ENCODE data around the gene PPEF1. TPM values are rescaled to one million over a fixed set of nuclear protein-coding genes. Genes with fewer than 3 reads are reported as not detected.

PPEF1 gene
- total and polyA plus RNA-seq, 9 of the 15 experiments (the other 6 are each of a cell fraction or from before 2014, with no cell fraction given), result not detected

GRCh38 chrX:18676050-18676449 lies 31.4 kb upstream of the PPEF1 start:
- peak overlapping the region; percentile 10; the same call in 1 of the 2 replicates for H2AFZ ChIP-seq (ENCODE audit: low read depth, low read length)
- ChIA-PET POLR2A (no interaction called here), CTCF (ENCODE audit: low intra/inter-chr PET ratio) (interaction anchor here (0.7 kb wide), 1 partner anchor 10 kb away, joined by 3 read pairs; no protein-coding TSS in a partner anchor)
- 24% methylated on average over 7 of the region's 10 CpGs for WGBS (ENCODE audit: insufficient coverage, low coverage, missing lambda C conversion rate)
- no peaks in the 10 kb centered on the region for H3K36me3 ChIP-seq (ENCODE audit: control insufficient read depth, insufficient read depth, low read length)
- H4K20me1 ChIP-seq (replicated peaks; ENCODE audit: control insufficient read depth, insufficient read depth, low read length), result no peaks in the 10 kb centered on the region
- H3K79me2 ChIP-seq (ENCODE audit: control insufficient read depth, insufficient read depth, low read length), result no peaks in the 10 kb centered on the region
- FAIRE-seq, result no peak
- no peak for ATAC-seq
- peak overlapping the region; percentile 64 for H3K4me2 ChIP-seq (ENCODE audit: insufficient read depth, low read length)
- no TSS peak for BruUV-seq (replicated peaks)
- TF ChIP-seq NR4A1 (CRISPR knock-in tag; IDR thresholded peaks at IDR 0.05) (no peak), NR4A1 (tag; IDR thresholded peaks at IDR 0.05) (no peak), MYNN (IDR thresholded peaks at IDR 0.05) (no peak), MYNN (CRISPR knock-in tag; IDR thresholded peaks at IDR 0.05) (no peak), MYC (IDR thresholded peaks at IDR 0.05; ENCODE audit: low read depth, low read length) (no peak), MYC (CRISPR knock-in tag; IDR thresholded peaks at IDR 0.05; ENCODE audit: borderline replicate concordance, low read depth) (no peak)
- no peaks in the 10 kb centered on the region for H3K9me1 ChIP-seq (ENCODE audit: control insufficient read depth, insufficient read depth, low read length)
- DNase-seq (ENCODE audit: extremely low read depth in 1 of 4, low spot score in 3 of 4), result no peak
- H3K27ac ChIP-seq (ENCODE audit: extremely low read depth, low read depth, low read length), result no peak overlapping the region
- in situ Hi-C loops (cut with MboI), result no loop called here
- H3K4me1 ChIP-seq (replicated peaks in 1 of 2; ENCODE audit: control insufficient read depth in 2 of 2, insufficient read depth in 2 of 2, low read length in 2 of 2), result peaks cover 0 to 10% of the 10 kb centered on the region in 2 experiments; a peak in 3 of 5 replicates
- no peak overlapping the region for H3K4me3 ChIP-seq
- H3K9me3 ChIP-seq (replicated peaks; ENCODE audit: control insufficient read depth, insufficient read depth, low read depth, low read length), result no peaks in the 10 kb centered on the region
- no peak overlapping the region for H3K9ac ChIP-seq (ENCODE audit: insufficient read depth in 1 of 2, low read depth in 2 of 2, low read length in 2 of 2)
- H3K27me3 ChIP-seq (ENCODE audit: control insufficient read depth in 2 of 2, insufficient read depth in 2 of 2, low read length in 2 of 2), result no peaks in the 10 kb centered on the region
- intact Hi-C loops (cut with micrococcal nuclease), result no loop called here

GRCh38 chrX:18676470-18676869 lies 31.0 kb upstream of the PPEF1 start:
- no peak overlapping the region for H3K4me3 ChIP-seq
- H3K4me1 ChIP-seq (replicated peaks in 1 of 2; ENCODE audit: control insufficient read depth in 2 of 2, insufficient read depth in 2 of 2, low read length in 2 of 2), result peaks cover 0 to 10% of the 10 kb centered on the region in 2 experiments; a peak in 3 of 5 replicates
- WGBS (ENCODE audit: insufficient coverage, low coverage, missing lambda C conversion rate), result 4% methylated on average over 9 of the region's 11 CpGs
- H3K36me3 ChIP-seq (ENCODE audit: control insufficient read depth, insufficient read depth, low read length), result no peaks in the 10 kb centered on the region
- H3K9me3 ChIP-seq (replicated peaks; ENCODE audit: control insufficient read depth, insufficient read depth, low read depth, low read length), result no peaks in the 10 kb centered on the region
- H3K9ac ChIP-seq (ENCODE audit: insufficient read depth in 1 of 2, low read depth in 2 of 2, low read length in 2 of 2), result no peak overlapping the region
- ChIA-PET POLR2A (no interaction called here), CTCF (ENCODE audit: low intra/inter-chr PET ratio) (interaction anchor here (0.7 kb wide), 1 partner anchor 9 kb away, joined by 3 read pairs; no protein-coding TSS in a partner anchor)
- intact Hi-C loops (cut with micrococcal nuclease) (no loop called here), in situ Hi-C loops (cut with MboI) (no loop called here)
- H2AFZ ChIP-seq (ENCODE audit: low read depth, low read length), result peak overlapping the region; percentile 10; the same call in 1 of the 2 replicates
- H3K4me2 ChIP-seq (ENCODE audit: insufficient read depth, low read length), result 0 out of 2 replicates have a peak overlapping the region, but pooled peaks have one; percentile 64
- DNase-seq (ENCODE audit: extremely low read depth in 1 of 4, low spot score in 3 of 4) (peak; percentile 43 to 49 (median 46)), ATAC-seq (peak; percentile 67), FAIRE-seq (peak; percentile 74)
- H3K27me3 ChIP-seq (ENCODE audit: control insufficient read depth in 2 of 2, insufficient read depth in 2 of 2, low read length in 2 of 2), result no peaks in the 10 kb centered on the region
- no peaks in the 10 kb centered on the region for H4K20me1 ChIP-seq (replicated peaks; ENCODE audit: control insufficient read depth, insufficient read depth, low read length)
- no TSS peak for BruUV-seq (replicated peaks)
- no peaks in the 10 kb centered on the region for H3K79me2 ChIP-seq (ENCODE audit: control insufficient read depth, insufficient read depth, low read length)
- H3K9me1 ChIP-seq (ENCODE audit: control insufficient read depth, insufficient read depth, low read length), result no peaks in the 10 kb centered on the region
- H3K27ac ChIP-seq (ENCODE audit: extremely low read depth, low read depth, low read length), result no peak overlapping the region
- TF ChIP-seq, protein P1, sequence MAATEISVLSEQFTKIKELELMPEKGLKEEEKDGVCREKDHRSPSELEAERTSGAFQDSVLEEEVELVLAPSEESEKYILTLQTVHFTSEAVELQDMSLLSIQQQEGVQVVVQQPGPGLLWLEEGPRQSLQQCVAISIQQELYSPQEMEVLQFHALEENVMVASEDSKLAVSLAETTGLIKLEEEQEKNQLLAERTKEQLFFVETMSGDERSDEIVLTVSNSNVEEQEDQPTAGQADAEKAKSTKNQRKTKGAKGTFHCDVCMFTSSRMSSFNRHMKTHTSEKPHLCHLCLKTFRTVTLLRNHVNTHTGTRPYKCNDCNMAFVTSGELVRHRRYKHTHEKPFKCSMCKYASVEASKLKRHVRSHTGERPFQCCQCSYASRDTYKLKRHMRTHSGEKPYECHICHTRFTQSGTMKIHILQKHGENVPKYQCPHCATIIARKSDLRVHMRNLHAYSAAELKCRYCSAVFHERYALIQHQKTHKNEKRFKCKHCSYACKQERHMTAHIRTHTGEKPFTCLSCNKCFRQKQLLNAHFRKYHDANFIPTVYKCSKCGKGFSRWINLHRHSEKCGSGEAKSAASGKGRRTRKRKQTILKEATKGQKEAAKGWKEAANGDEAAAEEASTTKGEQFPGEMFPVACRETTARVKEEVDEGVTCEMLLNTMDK (IDR thresholded peaks at IDR 0.05; ENCODE audit: borderline replicate concordance, insufficient read depth, low read depth, low read length, poor library complexity, severe bottlenecking), result peak; percentile 11
